HepG2 (cell line): Measurements from ENCODE around the gene MKNK1. TPM values are rescaled to one million over a fixed set of nuclear protein-coding genes. Genes with fewer than 3 reads are reported as not detected.
A peak's percentile ranks its signal among the peaks of the same experiment; 100 is the strongest.

ENCODE experiments used
- ATAC-seq: fragments of 200-7000 bp; cut with Tn5 transposase; 3 replicates; pipeline ENCODE4 v1.9.1; 2020; ENCODE audit warnings: mild to moderate bottlenecking, moderate library complexity
- BruUV-seq: library from RNA; stranded (reverse); fragments of 400-500 nt; replicated peaks from 2 replicates; lab custom pipeline; 2021; lab: Mats Ljungman, UMichigan
- CTCF ChIA-PET: fragments of 300-600 bp; formaldehyde crosslinking; extraction: SDS; loops from one replicate; lab custom pipeline; 2021; ENCODE audit warnings: low total read pairs, inconsistent platforms, low intra/inter-chr PET ratio; lab: Yijun Ruan, JAX
- POLR2A ChIA-PET: fragments of 350-600 bp; sonication (Branson Sonifier 250); formaldehyde crosslinking; loops from one replicate; lab custom pipeline; 2020; ENCODE audit warnings: antibody characterized with exemption, inconsistent platforms; lab: Yijun Ruan, JAX
- DNase-seq: peaks from one replicate; pipeline ENCODE4 v3.0.0-alpha.2; 2015; ENCODE audit warnings: low spot score
- FAIRE-seq: peaks from 3 replicates; lab custom pipeline; 2011; peaks lifted over from hg19 to GRCh38; lab: Jason Lieb, UNC
- H2AFZ ChIP-seq: one replicate; pipeline ENCODE4 v1.6.1; 2011; ENCODE audit warnings: low read length, inconsistent platforms
- H3K27ac ChIP-seq: fragments of 300-600 bp; 3 replicates; pipeline ENCODE4 v1.8.0; 2011; ENCODE audit warnings: mixed run types, mild to moderate bottlenecking, mixed read lengths, low read length, inconsistent platforms; ENCODE audit not compliant: insufficient read depth; ENCODE audit errors: extremely low read length
- H3K27me3 ChIP-seq, 2 experiments: fragments of 200-600 bp in 1 of 2; 2 replicates in 1 of 2; 3 replicates in 1 of 2; pipeline versions ENCODE4 v1.6.0 to v1.8.0; 2011; ENCODE audit warnings: low read length in 2 of 2, mild to moderate bottlenecking in 2 of 2, moderate library complexity in 2 of 2, inconsistent platforms in 1 of 2; ENCODE audit not compliant: insufficient read depth in 2 of 2, control insufficient read depth in 1 of 2
- H3K36me3 ChIP-seq, 2 experiments: fragments of 200-600 bp in 1 of 2; replicated peaks in 1 of 2; 2 replicates in 1 of 2; 3 replicates in 1 of 2; pipeline versions ENCODE4 v1.5.1 to v1.8.0; 2011; ENCODE audit warnings: low read length in 2 of 2, inconsistent platforms in 1 of 2; ENCODE audit not compliant: insufficient read depth in 2 of 2, control insufficient read depth in 1 of 2
- H3K4me1 ChIP-seq: 2 replicates; pipeline ENCODE4 v1.5.1; 2012; ENCODE audit warnings: low read length, inconsistent platforms; ENCODE audit not compliant: insufficient read depth
- H3K4me2 ChIP-seq: 2 replicates; pipeline ENCODE4 v1.6.0; 2011; ENCODE audit warnings: low read depth, low read length, inconsistent platforms
- H3K4me3 ChIP-seq, 3 experiments: fragments of 200-600 bp in 1 of 3; sonication (generic), shearing (Covaris generic) in 1 of 3; replicated peaks in 1 of 3; 2 replicates each; pipeline ENCODE4 v1.5.1; 2011 to 2016; ENCODE audit warnings: low read length in 3 of 3, inconsistent platforms in 2 of 3, low read depth in 2 of 3, mild to moderate bottlenecking in 2 of 3, control low read depth in 1 of 3, mixed read lengths in 1 of 3; ENCODE audit not compliant: insufficient read depth in 1 of 3
- H3K79me2 ChIP-seq: one replicate; pipeline ENCODE4 v1.6.1; 2011; ENCODE audit warnings: low read length, inconsistent platforms; ENCODE audit not compliant: insufficient read depth
- H3K9ac ChIP-seq: 2 replicates; pipeline ENCODE4 v1.6.0; 2011; ENCODE audit warnings: mild to moderate bottlenecking, low read depth, low read length, inconsistent platforms; ENCODE audit not compliant: insufficient read depth
- H3K9me3 ChIP-seq: 2 replicates; pipeline ENCODE4 v1.5.1; 2012; ENCODE audit warnings: mild to moderate bottlenecking, low read length
- H4K20me1 ChIP-seq: 2 replicates; pipeline ENCODE4 v1.6.0; 2011; ENCODE audit warnings: inconsistent platforms, mild to moderate bottlenecking, low read length, moderate library complexity; ENCODE audit not compliant: insufficient read depth
- DNMT1 ChIP-seq: sonication (generic); formaldehyde crosslinking; IDR thresholded peaks from 2 replicates; pipeline ENCODE4 v1.5.1; 2020; ENCODE audit warnings: mild to moderate bottlenecking, missing genetic modification reagents
- EEA1 ChIP-seq: sonication (generic); formaldehyde crosslinking; IDR thresholded peaks from 2 replicates; pipeline ENCODE4 v1.5.1; 2020; ENCODE audit warnings: mild to moderate bottlenecking, missing genetic modification reagents, borderline replicate concordance
- FOXJ3 ChIP-seq: sonication (generic); formaldehyde crosslinking; IDR thresholded peaks from 2 replicates; pipeline ENCODE4 v1.4.0; 2020; ENCODE audit warnings: missing genetic modification reagents, mild to moderate bottlenecking, borderline replicate concordance
- HOXD1 ChIP-seq: sonication (generic); formaldehyde crosslinking; IDR thresholded peaks from 2 replicates; pipeline ENCODE4 v1.5.0; 2020; ENCODE audit warnings: missing genetic modification reagents
- NR2F6 ChIP-seq, 2 experiments: IDR thresholded peaks; 2 replicates each; pipeline ENCODE4 v1.6.1; 2016; ENCODE audit warnings: antibody characterized with exemption in 1 of 2, mild to moderate bottlenecking in 1 of 2
- REXO4 ChIP-seq: sonication (generic); formaldehyde crosslinking; IDR thresholded peaks from 2 replicates; pipeline ENCODE4 v1.8.0; 2022; ENCODE audit warnings: missing genetic modification reagents, mild to moderate bottlenecking, borderline replicate concordance
- SMC3 ChIP-seq: IDR thresholded peaks from 2 replicates; pipeline ENCODE4 v1.6.1; 2011; ENCODE audit warnings: low read length, improper control_type of control experiment
- ZBTB46 ChIP-seq: sonication (generic); formaldehyde crosslinking; IDR thresholded peaks from 2 replicates; pipeline ENCODE4 v1.4.0; 2020; ENCODE audit warnings: mild to moderate bottlenecking, missing genetic modification reagents, borderline replicate concordance
- ZMYM4 ChIP-seq: sonication (generic); formaldehyde crosslinking; IDR thresholded peaks from 2 replicates; pipeline ENCODE4 v1.8.1; 2023; ENCODE audit warnings: mild to moderate bottlenecking, missing genetic modification reagents
- ZNF296 ChIP-seq: sonication (generic); formaldehyde crosslinking; conservative IDR thresholded peaks from 2 replicates; pipeline ENCODE4 v1.5.0; 2020; ENCODE audit warnings: mild to moderate bottlenecking, missing genetic modification reagents
- ZNF468 ChIP-seq: sonication (generic); formaldehyde crosslinking; IDR thresholded peaks from 2 replicates; pipeline ENCODE4 v1.8.0; 2022; ENCODE audit warnings: mild to moderate bottlenecking, moderate library complexity, missing genetic modification reagents
- ZNF709 ChIP-seq: sonication (generic); formaldehyde crosslinking; IDR thresholded peaks from 2 replicates; pipeline ENCODE4 v1.5.0; 2020; ENCODE audit warnings: mild to moderate bottlenecking, missing genetic modification reagents
- WGBS: methylation state at CpG from one replicate; pipeline ENCODE4 v1.1.6; 2017; ENCODE audit warnings: low lambda C conversion rate; 5-methylcytosine and 5-hydroxymethylcytosine counted together
- in situ Hi-C: cut with HindIII; loops from 2 replicates; pipeline ENCODE4 v1.10.0; 2017; ENCODE audit warnings: low pct_unique_long_range_greater_than_20kb; ENCODE audit not compliant: extremely low pct_ligation_motif_present
- intact Hi-C: fragments of 100-400 bp; cut with micrococcal nuclease; formaldehyde crosslinking; loops from one replicate; pipeline ENCODE4 v1.10.0; 2022; ENCODE audit not compliant: unreplicated experiment
- polyA plus RNA-seq, 8 experiments: library from polyadenylated mRNA; depleted of rRNA in 3 of 8; stranded (reverse) in 7 of 8; unstranded in 1 of 8; fragments of >200 nt; fragmentation: Illumina TruSeq in 4 of 8; extraction: Trizol in 4 of 8; gene quantifications; 2 replicates each; pipeline versions ENCODE4 v1.2.1 to v1.2.3, GENCODE V29; 2011 to 2016; ENCODE audit warnings: low read depth in 4 of 8, missing spikeins in 1 of 8, mixed read lengths in 1 of 8; ENCODE audit not compliant: insufficient read depth in 1 of 8
- total RNA-seq, 5 experiments: library from RNA; depleted of rRNA; stranded (reverse); fragments of >200 nt; fragmentation: Illumina TruSeq; extraction: Trizol; gene quantifications; 2 replicates each; pipeline ENCODE4 v1.2.3, GENCODE V29; 2016; ENCODE audit warnings: low read depth in 1 of 5
- TF ChIP-seq, protein P1 (sequence below): sonication (generic); formaldehyde crosslinking; IDR thresholded peaks from 2 replicates; pipeline ENCODE4; 2020; ENCODE audit warnings: missing genetic modification reagents, mild to moderate bottlenecking, borderline replicate concordance
- TF ChIP-seq, protein P2 (sequence below): sonication (generic); formaldehyde crosslinking; IDR thresholded peaks from 2 replicates; pipeline ENCODE4 v1.8.0; 2022; ENCODE audit warnings: missing genetic modification reagents, low read depth, mild to moderate bottlenecking, borderline replicate concordance

Gene MKNK1
- total and polyA plus RNA-seq, 2 of the 13 experiments (the other 11 are each of a cell fraction or from before 2014, with no cell fraction given) = 18.5 to 24.1 TPM

DNA sequence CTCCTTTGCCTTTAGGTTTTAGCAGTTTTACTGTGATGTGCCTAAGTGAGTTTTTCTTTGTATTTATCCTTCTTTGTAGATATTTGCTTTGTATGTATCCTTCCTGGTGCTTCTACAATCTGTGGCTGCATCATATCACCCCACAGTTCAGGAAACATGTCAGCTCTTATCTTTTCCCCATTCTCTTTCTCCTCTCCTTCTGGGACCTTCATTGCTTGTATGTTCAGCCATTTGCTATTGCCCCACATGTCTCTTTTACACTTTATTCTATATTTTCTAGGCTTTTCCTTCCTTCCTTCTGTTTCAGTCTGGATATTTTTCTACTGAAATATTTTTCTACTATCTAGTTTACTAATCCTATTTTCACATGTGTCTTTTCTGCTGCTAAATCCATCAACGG lies 67.5 kb downstream of the MKNK1 start:
- intact Hi-C loops (no loop called here), in situ Hi-C loops (no loop called here)
- Histone ChIP-seq H3K4me3 (no peak overlapping the region), H3K9me3 (no peaks in the 10 kb centered on the region), H3K27ac (no peak overlapping the region), H3K79me2 (no peaks in the 10 kb centered on the region), H3K4me2 (no peak overlapping the region), H4K20me1 (no peaks in the 10 kb centered on the region), H3K4me1 (no peaks in the 10 kb centered on the region), H3K36me3 (no peaks in the 10 kb centered on the region), H2AFZ (no peak overlapping the region), H3K9ac (no peak overlapping the region), H3K27me3 (peaks cover 8 to 46% of the 10 kb centered on the region in 2 experiments)
- BruUV-seq = no TSS peak
- TF ChIP-seq, protein P1, sequence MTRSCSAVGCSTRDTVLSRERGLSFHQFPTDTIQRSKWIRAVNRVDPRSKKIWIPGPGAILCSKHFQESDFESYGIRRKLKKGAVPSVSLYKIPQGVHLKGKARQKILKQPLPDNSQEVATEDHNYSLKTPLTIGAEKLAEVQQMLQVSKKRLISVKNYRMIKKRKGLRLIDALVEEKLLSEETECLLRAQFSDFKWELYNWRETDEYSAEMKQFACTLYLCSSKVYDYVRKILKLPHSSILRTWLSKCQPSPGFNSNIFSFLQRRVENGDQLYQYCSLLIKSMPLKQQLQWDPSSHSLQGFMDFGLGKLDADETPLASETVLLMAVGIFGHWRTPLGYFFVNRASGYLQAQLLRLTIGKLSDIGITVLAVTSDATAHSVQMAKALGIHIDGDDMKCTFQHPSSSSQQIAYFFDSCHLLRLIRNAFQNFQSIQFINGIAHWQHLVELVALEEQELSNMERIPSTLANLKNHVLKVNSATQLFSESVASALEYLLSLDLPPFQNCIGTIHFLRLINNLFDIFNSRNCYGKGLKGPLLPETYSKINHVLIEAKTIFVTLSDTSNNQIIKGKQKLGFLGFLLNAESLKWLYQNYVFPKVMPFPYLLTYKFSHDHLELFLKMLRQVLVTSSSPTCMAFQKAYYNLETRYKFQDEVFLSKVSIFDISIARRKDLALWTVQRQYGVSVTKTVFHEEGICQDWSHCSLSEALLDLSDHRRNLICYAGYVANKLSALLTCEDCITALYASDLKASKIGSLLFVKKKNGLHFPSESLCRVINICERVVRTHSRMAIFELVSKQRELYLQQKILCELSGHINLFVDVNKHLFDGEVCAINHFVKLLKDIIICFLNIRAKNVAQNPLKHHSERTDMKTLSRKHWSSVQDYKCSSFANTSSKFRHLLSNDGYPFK (CRISPR knock-in tag) = no peak
- peak; percentile 91; the same call in 1 of the 2 replicates for TF ChIP-seq ZNF709 (CRISPR knock-in tag)
- no peak for ATAC-seq
- no peak for DNase-seq
- FAIRE-seq = no peak
- WGBS = 26% methylated on average over 1 of the region's 1 CpG
- ChIA-PET POLR2A (no interaction called here), CTCF (no interaction called here)

DNA sequence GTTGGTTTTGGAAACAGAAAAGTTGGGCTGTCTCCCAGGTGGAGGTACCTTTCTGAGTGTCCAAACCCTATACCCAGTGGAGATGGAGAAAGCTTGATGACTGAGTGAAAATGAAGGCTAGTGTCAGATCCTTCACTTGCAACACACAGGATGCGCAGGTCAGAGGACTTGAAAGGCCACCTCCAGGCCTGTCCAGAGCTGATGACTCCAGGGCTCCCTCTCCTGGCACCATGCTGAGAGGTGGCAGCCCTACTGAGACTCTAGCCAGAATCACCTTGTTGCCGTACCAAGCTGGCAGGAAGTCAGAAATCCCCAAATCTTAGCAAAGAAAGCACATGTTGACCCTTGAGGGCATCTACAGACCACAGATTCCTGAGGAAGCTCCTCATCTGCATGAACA lies 69.0 kb downstream of the MKNK1 start:
- in situ Hi-C loops = no loop called here
- POLR2A ChIA-PET = interaction anchor here (1.1 kb wide), 2 partner anchors 9 to 88 kb away, joined by 3 to 5 read pairs; no protein-coding TSS in a partner anchor
- no peak for TF ChIP-seq HOXD1 (CRISPR knock-in tag)
- no peak for TF ChIP-seq EEA1 (CRISPR knock-in tag)
- no peak for TF ChIP-seq ZMYM4 (CRISPR knock-in tag)
- TF ChIP-seq ZNF296 (CRISPR knock-in tag) = no peak
- TF ChIP-seq, protein P2, sequence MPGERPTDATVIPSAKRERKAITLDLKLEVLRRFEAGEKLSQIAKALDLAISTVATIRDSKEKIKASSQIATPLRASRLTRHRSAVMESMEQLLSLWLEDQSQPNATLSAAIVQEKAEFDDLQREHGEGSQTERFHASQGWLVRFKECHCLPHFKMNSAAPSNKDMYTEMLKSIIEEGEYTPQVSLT (CRISPR knock-in tag) = no peak
- TF ChIP-seq ZBTB46 = no peak
- TF ChIP-seq ZNF468 (CRISPR knock-in tag) = no peak
- TF ChIP-seq REXO4 = no peak
- TF ChIP-seq NR2F6 (IDR thresholded peaks at IDR 0.05) = no peak
- TF ChIP-seq NR2F6 (CRISPR knock-in tag; IDR thresholded peaks at IDR 0.05) = 0 out of 2 replicates have a peak, but pooled peaks have one; percentile 24
- TF ChIP-seq FOXJ3 = no peak
- TF ChIP-seq DNMT1 (CRISPR knock-in tag) = no peak
- TF ChIP-seq SMC3 = peak; percentile 63

More for the DNA sequence above, 69.0 kb downstream of the MKNK1 start:
- Histone ChIP-seq H3K79me2 (no peaks in the 10 kb centered on the region), H3K4me3 (no peak overlapping the region), H3K27me3 (peaks cover 8 to 53% of the 10 kb centered on the region in 2 experiments), H3K36me3 (no peaks in the 10 kb centered on the region), H3K4me2 (no peak overlapping the region), H2AFZ (no peak overlapping the region), H3K27ac (no peak overlapping the region), H4K20me1 (no peaks in the 10 kb centered on the region), H3K4me1 (no peaks in the 10 kb centered on the region), H3K9ac (no peak overlapping the region), H3K9me3 (no peaks in the 10 kb centered on the region)
- no TSS peak for BruUV-seq
- ATAC-seq = peak; percentile 90
- 33% methylated on average over 1 of the region's 2 CpGs for WGBS
- CTCF ChIA-PET = interaction anchor here (1.1 to 2.4 kb wide), 3 partner anchors 58 to 93 kb away, joined by 3 to 12 read pairs (median 11); no protein-coding TSS in a partner anchor
- peak; percentile 70 for FAIRE-seq
- intact Hi-C loops = no loop called here
- DNase-seq = peak; percentile 54
